Fibroblast of skin of left quadriceps (primary cell): ENCODE measurements around the gene AHSA1.

Experiments used
- DNase-seq, 2 experiments: peaks; one replicate each; pipeline ENCODE4 v3.0.0-alpha.2; 2013; ENCODE audit warnings: low read depth in 2 of 2

AHSA1 gene

GRCh38 chr14:77508876-77509275 lies 51.0 kb downstream of the AHSA1 start:
- DNase-seq, result no peak

- no peak for DNase-seq
Measured at GRCh38 chr14:77509366-77509765, 51.5 kb downstream of the AHSA1 start.

GRCh38 chr14:77511486-77512162 lies 53.7 kb downstream of the AHSA1 start:
- no peak for DNase-seq

- DNase-seq, result no peak
Measured at GRCh38 chr14:77516126-77516525, 58.2 kb downstream of the AHSA1 start.
